Measurements from ENCODE around the gene COL18A1.

Gene COL18A1

GRCh38 chr21:45383111-45383614, 21.8 kb upstream of the COL18A1 start:
- peak in 1 of 3 donors; percentile 9 for DNase-seq
- WGBS (ENCODE audit: insufficient coverage) = 81% methylated on average over 11 of the region's 11 CpGs
- H3K27ac ChIP-seq (ENCODE audit: insufficient read depth in 1 of 2, low read depth in 1 of 2, low read length in 2 of 2, poor library complexity in 1 of 2, severe bottlenecking in 2 of 2) = no peak overlapping the region
- peaks cover 0 to 2% (median 0%) of the 10 kb centered on the region in 5 experiments for H3K9me3 ChIP-seq (ENCODE audit: control extremely low read depth in 1 of 5, control insufficient read depth in 4 of 5, insufficient read depth in 2 of 5, low read depth in 1 of 5, low read length in 4 of 5)
- ChIA-PET POLR2A (no interaction called here), CTCF (no interaction called here)
- H3K36me3 ChIP-seq (ENCODE audit: control insufficient read depth in 4 of 4, insufficient read depth in 4 of 4, low read length in 3 of 4) = no peaks in the 10 kb centered on the region
- no peak overlapping the region for H3K4me3 ChIP-seq (ENCODE audit: control insufficient read depth in 1 of 7, extremely low read depth in 1 of 7, insufficient read depth in 4 of 7, low read depth in 2 of 7, low read length in 6 of 7)
- peaks cover 0 to 49% (median 6%) of the 10 kb centered on the region in 5 experiments for H3K27me3 ChIP-seq (replicated peaks in 2 of 5; ENCODE audit: control insufficient read depth in 4 of 5, insufficient read depth in 5 of 5, low read length in 4 of 5)
- no peaks in the 10 kb centered on the region for H3K4me1 ChIP-seq (ENCODE audit: control extremely low read depth in 1 of 4, control insufficient read depth in 4 of 4, insufficient read depth in 4 of 4, low read length in 3 of 4)

DNA sequence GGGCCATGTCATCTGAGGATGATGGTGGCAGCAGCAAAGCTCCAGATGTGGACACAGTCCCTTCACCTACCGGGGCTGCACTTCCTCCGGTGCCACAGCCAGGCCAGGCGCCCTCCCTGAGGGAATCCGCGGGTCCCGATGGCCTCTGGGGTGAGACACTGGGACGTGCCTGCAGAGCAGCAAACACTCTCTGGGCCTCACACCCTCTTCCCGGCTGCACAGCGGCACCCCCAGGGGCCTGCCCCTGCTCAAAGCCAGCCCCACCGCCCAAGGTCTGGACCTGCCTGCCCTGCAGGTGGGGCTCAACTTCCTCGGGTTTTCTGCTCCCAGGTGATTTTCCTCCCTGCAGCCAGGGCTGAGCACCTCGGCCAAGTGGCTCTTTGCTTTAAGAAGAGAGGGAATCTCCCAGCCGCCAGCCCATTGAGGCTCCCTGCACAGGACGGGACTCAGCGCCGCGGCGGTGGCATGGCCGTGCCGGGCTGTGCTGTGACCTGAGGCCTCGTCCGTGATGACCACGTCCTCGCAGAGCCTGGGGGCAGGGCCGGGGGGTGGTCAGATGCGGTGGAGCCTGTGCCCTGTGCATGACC, 21.3 kb upstream of the COL18A1 start:
- WGBS (ENCODE audit: insufficient coverage) = 60% methylated on average over 26 of the region's 26 CpGs
- peaks cover 0 to 2% (median 0%) of the 10 kb centered on the region in 5 experiments for H3K9me3 ChIP-seq (ENCODE audit: control extremely low read depth in 1 of 5, control insufficient read depth in 4 of 5, insufficient read depth in 2 of 5, low read depth in 1 of 5, low read length in 4 of 5)
- POLR2A ChIA-PET = no interaction called here

GRCh38 chr21:45384656-45385548, 20.1 kb upstream of the COL18A1 start:
- Histone ChIP-seq H3K4me1 (ENCODE audit: control extremely low read depth in 1 of 4, control insufficient read depth in 4 of 4, insufficient read depth in 4 of 4, low read length in 3 of 4) (no peaks in the 10 kb centered on the region), H3K9me3 (ENCODE audit: control extremely low read depth in 1 of 5, control insufficient read depth in 4 of 5, insufficient read depth in 2 of 5, low read depth in 1 of 5, low read length in 4 of 5) (peaks cover 0 to 2% (median 0%) of the 10 kb centered on the region in 5 experiments), H3K27me3 (replicated peaks in 2 of 5; ENCODE audit: control insufficient read depth in 4 of 5, insufficient read depth in 5 of 5, low read length in 4 of 5) (peaks cover 0 to 49% (median 3%) of the 10 kb centered on the region in 5 experiments), H3K36me3 (ENCODE audit: control insufficient read depth in 4 of 4, insufficient read depth in 4 of 4, low read length in 3 of 4) (no peaks in the 10 kb centered on the region), H3K4me3 (ENCODE audit: control insufficient read depth in 1 of 7, extremely low read depth in 1 of 7, insufficient read depth in 4 of 7, low read depth in 2 of 7, low read length in 6 of 7) (no peak overlapping the region), H3K27ac (ENCODE audit: insufficient read depth in 1 of 2, low read depth in 1 of 2, low read length in 2 of 2, poor library complexity in 1 of 2, severe bottlenecking in 2 of 2) (no peak overlapping the region)
- ChIA-PET CTCF (interaction anchor here (1.2 kb wide), 2 partner anchors 11 to 95 kb away, joined by 3 read pairs; no protein-coding TSS in a partner anchor), POLR2A (no interaction called here)
- WGBS (ENCODE audit: insufficient coverage) = 84% methylated on average over 20 of the region's 30 CpGs
- no peak for DNase-seq

More for the DNA sequence above, 21.3 kb upstream of the COL18A1 start:
- Histone ChIP-seq H3K4me1 (ENCODE audit: control extremely low read depth in 1 of 4, control insufficient read depth in 4 of 4, insufficient read depth in 4 of 4, low read length in 3 of 4) (no peaks in the 10 kb centered on the region), H3K27me3 (replicated peaks in 2 of 5; ENCODE audit: control insufficient read depth in 4 of 5, insufficient read depth in 5 of 5, low read length in 4 of 5) (peaks cover 0 to 48% (median 3%) of the 10 kb centered on the region in 5 experiments), H3K27ac (ENCODE audit: insufficient read depth in 1 of 2, low read depth in 1 of 2, low read length in 2 of 2, poor library complexity in 1 of 2, severe bottlenecking in 2 of 2) (no peak overlapping the region), H3K4me3 (ENCODE audit: control insufficient read depth in 1 of 7, extremely low read depth in 1 of 7, insufficient read depth in 4 of 7, low read depth in 2 of 7, low read length in 6 of 7) (no peak overlapping the region), H3K36me3 (ENCODE audit: control insufficient read depth in 4 of 4, insufficient read depth in 4 of 4, low read length in 3 of 4) (no peaks in the 10 kb centered on the region)
- no peak for DNase-seq
- CTCF ChIA-PET = interaction anchor here (1.2 kb wide), 1 partner anchor 9 kb away, joined by 3 read pairs; no protein-coding TSS in a partner anchor

GRCh38 chr21:45385549-45386050, 19.4 kb upstream of the COL18A1 start:
- H3K9me3 ChIP-seq (ENCODE audit: control extremely low read depth in 1 of 5, control insufficient read depth in 4 of 5, insufficient read depth in 2 of 5, low read depth in 1 of 5, low read length in 4 of 5) = peaks cover 0 to 2% (median 0%) of the 10 kb centered on the region in 5 experiments
- POLR2A ChIA-PET = no interaction called here
- no peak for DNase-seq
- H3K27ac ChIP-seq (ENCODE audit: insufficient read depth in 1 of 2, low read depth in 1 of 2, low read length in 2 of 2, poor library complexity in 1 of 2, severe bottlenecking in 2 of 2) = no peak overlapping the region
- H3K4me1 ChIP-seq (ENCODE audit: control extremely low read depth in 1 of 4, control insufficient read depth in 4 of 4, insufficient read depth in 4 of 4, low read length in 3 of 4) = no peaks in the 10 kb centered on the region
- peaks cover 0 to 52% (median 3%) of the 10 kb centered on the region in 5 experiments for H3K27me3 ChIP-seq (replicated peaks in 2 of 5; ENCODE audit: control insufficient read depth in 4 of 5, insufficient read depth in 5 of 5, low read length in 4 of 5)
- CTCF ChIA-PET = interaction anchor here (1.2 to 1.6 kb wide), 2 partner anchors 55 to 95 kb away, joined by 3 read pairs; no protein-coding TSS in a partner anchor
- 92% methylated on average over 21 of the region's 21 CpGs for WGBS (ENCODE audit: insufficient coverage)
- no peak overlapping the region for H3K4me3 ChIP-seq (ENCODE audit: control insufficient read depth in 1 of 7, extremely low read depth in 1 of 7, insufficient read depth in 4 of 7, low read depth in 2 of 7, low read length in 6 of 7)
- no peaks in the 10 kb centered on the region for H3K36me3 ChIP-seq (ENCODE audit: control insufficient read depth in 4 of 4, insufficient read depth in 4 of 4, low read length in 3 of 4)

DNA sequence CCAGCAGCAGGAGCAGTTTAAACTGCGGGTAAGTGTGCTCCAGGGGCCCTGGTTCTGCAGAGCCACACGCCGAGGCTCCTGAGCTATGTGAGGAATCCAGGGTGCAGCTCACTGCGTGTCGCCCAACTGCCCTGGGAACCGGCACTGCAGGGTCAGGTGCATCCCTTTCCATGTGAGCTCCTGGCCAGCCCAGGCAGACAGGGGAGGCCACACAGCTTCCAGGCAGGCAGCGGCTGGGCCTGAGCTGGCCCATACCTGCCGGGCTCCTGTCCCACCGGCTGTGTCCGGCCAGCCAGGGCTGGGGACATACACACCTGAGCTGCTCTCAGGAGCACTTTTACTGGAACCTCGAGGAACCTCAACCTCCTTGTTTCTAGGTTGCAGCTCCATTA, 18.6 kb upstream of the COL18A1 start:
- Histone ChIP-seq H3K36me3 (ENCODE audit: control insufficient read depth in 4 of 4, insufficient read depth in 4 of 4, low read length in 3 of 4) (no peaks in the 10 kb centered on the region), H3K4me1 (ENCODE audit: control extremely low read depth in 1 of 4, control insufficient read depth in 4 of 4, insufficient read depth in 4 of 4, low read length in 3 of 4) (no peaks in the 10 kb centered on the region), H3K27ac (ENCODE audit: insufficient read depth in 1 of 2, low read depth in 1 of 2, low read length in 2 of 2, poor library complexity in 1 of 2, severe bottlenecking in 2 of 2) (no peak overlapping the region), H3K9me3 (ENCODE audit: control extremely low read depth in 1 of 5, control insufficient read depth in 4 of 5, insufficient read depth in 2 of 5, low read depth in 1 of 5, low read length in 4 of 5) (peaks cover 0 to 2% (median 0%) of the 10 kb centered on the region in 5 experiments), H3K4me3 (ENCODE audit: control insufficient read depth in 1 of 7, extremely low read depth in 1 of 7, insufficient read depth in 4 of 7, low read depth in 2 of 7, low read length in 6 of 7) (no peak overlapping the region), H3K27me3 (replicated peaks in 2 of 5; ENCODE audit: control insufficient read depth in 4 of 5, insufficient read depth in 5 of 5, low read length in 4 of 5) (peaks cover 0 to 53% (median 3%) of the 10 kb centered on the region in 5 experiments)
- no peak for DNase-seq
- CTCF ChIA-PET = interaction anchor here (0.7 to 1.6 kb wide), 3 partner anchors 13 to 54 kb away, joined by 3 to 4 read pairs (median 3); no protein-coding TSS in a partner anchor
- POLR2A ChIA-PET = no interaction called here
- WGBS (ENCODE audit: insufficient coverage) = 96% methylated on average over 11 of the region's 11 CpGs

- Histone ChIP-seq H3K36me3 (ENCODE audit: control insufficient read depth in 4 of 4, insufficient read depth in 4 of 4, low read length in 3 of 4) (no peaks in the 10 kb centered on the region), H3K27me3 (replicated peaks in 2 of 5; ENCODE audit: control insufficient read depth in 4 of 5, insufficient read depth in 5 of 5, low read length in 4 of 5) (peaks cover 0 to 53% (median 3%) of the 10 kb centered on the region in 5 experiments), H3K4me3 (ENCODE audit: control insufficient read depth in 1 of 7, extremely low read depth in 1 of 7, insufficient read depth in 4 of 7, low read depth in 2 of 7, low read length in 6 of 7) (no peak overlapping the region), H3K9me3 (ENCODE audit: control extremely low read depth in 1 of 5, control insufficient read depth in 4 of 5, insufficient read depth in 2 of 5, low read depth in 1 of 5, low read length in 4 of 5) (peaks cover 0 to 2% (median 0%) of the 10 kb centered on the region in 5 experiments), H3K27ac (ENCODE audit: insufficient read depth in 1 of 2, low read depth in 1 of 2, low read length in 2 of 2, poor library complexity in 1 of 2, severe bottlenecking in 2 of 2) (no peak overlapping the region), H3K4me1 (ENCODE audit: control extremely low read depth in 1 of 4, control insufficient read depth in 4 of 4, insufficient read depth in 4 of 4, low read length in 3 of 4) (no peaks in the 10 kb centered on the region)
- 72% methylated on average over 20 of the region's 20 CpGs for WGBS (ENCODE audit: insufficient coverage)
- CTCF ChIA-PET = interaction anchor here (0.7 to 1.6 kb wide), 3 partner anchors 13 to 54 kb away, joined by 3 to 4 read pairs (median 3); no protein-coding TSS in a partner anchor
- POLR2A ChIA-PET = no interaction called here
- DNase-seq = no peak
Measured at GRCh38 chr21:45386728-45387371, 18.1 kb upstream of the COL18A1 start.

Data from common myeloid progenitor, CD34-positive (primary cell).